PC-3 (cell line): ENCODE results near the gene RBFOX2.

Experiments used
- EZH2 ChIP-seq: fragments of 300-600 bp; sonication (generic); IDR thresholded peaks from one replicate; pipeline ENCODE4 v1.6.1; 2017; ENCODE audit warnings: antibody characterized with exemption, mild to moderate bottlenecking, low read length; ENCODE audit not compliant: unreplicated experiment
- EZH2phosphoT487 ChIP-seq: fragments of 300-600 bp; sonication (generic); IDR thresholded peaks from 2 replicates; pipeline ENCODE4 v1.6.1; 2018; ENCODE audit warnings: mild to moderate bottlenecking, antibody characterized with exemption, low read length, borderline replicate concordance
- TF ChIP-seq, protein P1 (sequence below): fragments of 300-600 bp; sonication (generic); conservative IDR thresholded peaks from 2 replicates; pipeline ENCODE4 v1.5.1; 2017; ENCODE audit warnings: antibody characterized with exemption, low read depth, mild to moderate bottlenecking, low read length

DNA sequence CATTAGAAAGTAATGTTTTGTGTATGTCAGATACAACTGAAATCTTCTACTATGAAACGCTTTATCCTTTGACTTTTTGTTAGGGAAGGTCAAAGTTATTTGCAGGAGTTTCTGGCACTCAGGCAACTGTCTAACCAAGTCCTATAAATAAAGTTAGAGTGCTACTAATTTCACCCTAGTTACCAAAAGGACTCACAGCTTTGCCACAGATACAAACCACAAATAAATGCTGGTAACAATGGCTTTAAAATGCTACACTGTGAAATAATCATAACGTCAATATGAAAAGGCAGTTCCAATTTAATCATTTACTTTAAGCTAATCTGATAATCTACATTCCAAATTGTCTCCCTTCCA lies 124.3 kb downstream of the RBFOX2 start:
- no peak for TF ChIP-seq EZH2phosphoT487
- TF ChIP-seq, protein P1, sequence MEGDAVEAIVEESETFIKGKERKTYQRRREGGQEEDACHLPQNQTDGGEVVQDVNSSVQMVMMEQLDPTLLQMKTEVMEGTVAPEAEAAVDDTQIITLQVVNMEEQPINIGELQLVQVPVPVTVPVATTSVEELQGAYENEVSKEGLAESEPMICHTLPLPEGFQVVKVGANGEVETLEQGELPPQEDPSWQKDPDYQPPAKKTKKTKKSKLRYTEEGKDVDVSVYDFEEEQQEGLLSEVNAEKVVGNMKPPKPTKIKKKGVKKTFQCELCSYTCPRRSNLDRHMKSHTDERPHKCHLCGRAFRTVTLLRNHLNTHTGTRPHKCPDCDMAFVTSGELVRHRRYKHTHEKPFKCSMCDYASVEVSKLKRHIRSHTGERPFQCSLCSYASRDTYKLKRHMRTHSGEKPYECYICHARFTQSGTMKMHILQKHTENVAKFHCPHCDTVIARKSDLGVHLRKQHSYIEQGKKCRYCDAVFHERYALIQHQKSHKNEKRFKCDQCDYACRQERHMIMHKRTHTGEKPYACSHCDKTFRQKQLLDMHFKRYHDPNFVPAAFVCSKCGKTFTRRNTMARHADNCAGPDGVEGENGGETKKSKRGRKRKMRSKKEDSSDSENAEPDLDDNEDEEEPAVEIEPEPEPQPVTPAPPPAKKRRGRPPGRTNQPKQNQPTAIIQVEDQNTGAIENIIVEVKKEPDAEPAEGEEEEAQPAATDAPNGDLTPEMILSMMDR: no peak
- TF ChIP-seq EZH2: no peak
